Stimulated activated CD4-positive, alpha-beta T cell treated with anti-CD3 and anti-CD28 coated beads, Interleukin-4, amount 100 ng/mL, for 24 hours (primary cell): ENCODE results near the gene FCRL1.

Experiments
- DNase-seq: peaks from one replicate; pipeline ENCODE4 v3.0.0-alpha.2; 2020

The FCRL1 gene

GRCh38 chr1:157798211-157798610 is 21.7 kb downstream of the FCRL1 start:
- no peak for DNase-seq

GRCh38 chr1:157785248-157785647 is 34.7 kb downstream of the FCRL1 start:
- DNase-seq = no peak

GRCh38 chr1:157784801-157785200 is 35.1 kb downstream of the FCRL1 start:
- no peak for DNase-seq

GRCh38 chr1:157782931-157783330 is 37.0 kb downstream of the FCRL1 start:
- no peak for DNase-seq

- no peak for DNase-seq
These were observed 38.9 kb downstream of the FCRL1 start for GRCh38 chr1:157781048-157781447.

- no peak for DNase-seq
These were observed 42.9 kb downstream of the FCRL1 start, which contains the start of gene FCRL2 for GRCh38 chr1:157776971-157777391. TSS of gene FCRL2 (minus strand) at chr1:157777132. CDS start at chr1:157777073, 59 bp downstream.

- no peak for DNase-seq
These were observed 44.6 kb downstream of the FCRL1 start for GRCh38 chr1:157775101-157775870.

GRCh38 chr1:157774412-157774811 is 45.5 kb downstream of the FCRL1 start:
- no peak for DNase-seq

GRCh38 chr1:157773493-157774350 is 46.2 kb downstream of the FCRL1 start:
- no peak for DNase-seq

GRCh38 chr1:157771661-157772425 is 48.1 kb downstream of the FCRL1 start:
- no peak for DNase-seq

- DNase-seq = no peak
These were observed 49.4 kb downstream of the FCRL1 start for GRCh38 chr1:157770442-157771043.

GRCh38 chr1:157766792-157767191 is 53.1 kb downstream of the FCRL1 start:
- DNase-seq = no peak

- no peak for DNase-seq
These were observed 61.9 kb downstream of the FCRL1 start for GRCh38 chr1:157758018-157758417.

GRCh38 chr1:157753611-157754010 is 66.3 kb downstream of the FCRL1 start:
- DNase-seq = no peak

- DNase-seq = no peak
These were observed 68.6 kb downstream of the FCRL1 start for GRCh38 chr1:157751283-157751682.

- DNase-seq = no peak
These were observed 71.6 kb downstream of the FCRL1 start for GRCh38 chr1:157748262-157748817.
